ENCODE results near the gene SLC35F3. TPM values are rescaled to one million over a fixed set of nuclear protein-coding genes. Genes with fewer than 3 reads are reported as not detected.

Gene SLC35F3
- total RNA-seq, 4 donors from 2014 or later = 0.36 to 1.4 (median 0.54) TPM

DNA sequence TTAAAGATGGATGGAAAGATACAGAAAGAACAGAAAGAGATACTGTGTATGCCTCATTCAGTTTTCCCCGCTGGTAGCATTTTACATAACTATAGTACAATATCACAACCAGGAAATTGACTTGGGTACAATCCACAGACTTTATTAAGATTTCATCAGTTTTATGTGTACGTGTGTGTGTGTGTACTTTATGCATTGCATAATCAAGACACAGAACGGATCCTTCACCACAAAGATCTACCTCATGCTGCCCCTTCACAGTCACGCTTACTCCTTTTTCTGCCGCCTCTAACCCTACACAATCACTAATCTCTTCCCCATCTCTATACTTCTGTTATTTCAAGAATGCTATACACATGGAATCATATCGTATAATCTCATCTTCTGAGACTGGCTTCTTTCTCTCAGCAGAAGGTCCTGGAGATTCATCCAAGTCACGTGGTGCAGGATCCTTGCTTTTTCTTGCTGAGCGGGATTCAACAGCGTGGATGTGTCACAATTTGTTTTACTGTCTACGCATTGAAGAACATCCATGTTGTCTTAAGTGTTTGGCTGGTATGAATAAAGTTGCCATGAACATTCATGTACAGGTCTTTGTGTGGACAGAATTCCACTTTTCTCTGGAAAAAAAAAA lies 76.7 kb downstream of the SLC35F3 start:
- no peak overlapping the region for H3K4me3 ChIP-seq
- DNase-seq (ENCODE audit: low spot score in 2 of 2) = no peak
- no peaks in the 10 kb centered on the region for H3K4me1 ChIP-seq
- 77% methylated on average over 10 of the region's 10 CpGs for WGBS
- no peak for TF ChIP-seq EP300 (IDR thresholded peaks at IDR 0.05)
- TF ChIP-seq POLR2AphosphoS5 (IDR thresholded peaks at IDR 0.05) = no peak
- TF ChIP-seq POLR2A (IDR thresholded peaks at IDR 0.05) = no peak
- TF ChIP-seq, protein P1, sequence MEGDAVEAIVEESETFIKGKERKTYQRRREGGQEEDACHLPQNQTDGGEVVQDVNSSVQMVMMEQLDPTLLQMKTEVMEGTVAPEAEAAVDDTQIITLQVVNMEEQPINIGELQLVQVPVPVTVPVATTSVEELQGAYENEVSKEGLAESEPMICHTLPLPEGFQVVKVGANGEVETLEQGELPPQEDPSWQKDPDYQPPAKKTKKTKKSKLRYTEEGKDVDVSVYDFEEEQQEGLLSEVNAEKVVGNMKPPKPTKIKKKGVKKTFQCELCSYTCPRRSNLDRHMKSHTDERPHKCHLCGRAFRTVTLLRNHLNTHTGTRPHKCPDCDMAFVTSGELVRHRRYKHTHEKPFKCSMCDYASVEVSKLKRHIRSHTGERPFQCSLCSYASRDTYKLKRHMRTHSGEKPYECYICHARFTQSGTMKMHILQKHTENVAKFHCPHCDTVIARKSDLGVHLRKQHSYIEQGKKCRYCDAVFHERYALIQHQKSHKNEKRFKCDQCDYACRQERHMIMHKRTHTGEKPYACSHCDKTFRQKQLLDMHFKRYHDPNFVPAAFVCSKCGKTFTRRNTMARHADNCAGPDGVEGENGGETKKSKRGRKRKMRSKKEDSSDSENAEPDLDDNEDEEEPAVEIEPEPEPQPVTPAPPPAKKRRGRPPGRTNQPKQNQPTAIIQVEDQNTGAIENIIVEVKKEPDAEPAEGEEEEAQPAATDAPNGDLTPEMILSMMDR (IDR thresholded peaks at IDR 0.05) = no peak
- no peak overlapping the region for H3K27ac ChIP-seq
- no peaks in the 10 kb centered on the region for H3K27me3 ChIP-seq
- no peaks in the 10 kb centered on the region for H3K36me3 ChIP-seq
- H3K9me3 ChIP-seq = no peaks in the 10 kb centered on the region

DNA sequence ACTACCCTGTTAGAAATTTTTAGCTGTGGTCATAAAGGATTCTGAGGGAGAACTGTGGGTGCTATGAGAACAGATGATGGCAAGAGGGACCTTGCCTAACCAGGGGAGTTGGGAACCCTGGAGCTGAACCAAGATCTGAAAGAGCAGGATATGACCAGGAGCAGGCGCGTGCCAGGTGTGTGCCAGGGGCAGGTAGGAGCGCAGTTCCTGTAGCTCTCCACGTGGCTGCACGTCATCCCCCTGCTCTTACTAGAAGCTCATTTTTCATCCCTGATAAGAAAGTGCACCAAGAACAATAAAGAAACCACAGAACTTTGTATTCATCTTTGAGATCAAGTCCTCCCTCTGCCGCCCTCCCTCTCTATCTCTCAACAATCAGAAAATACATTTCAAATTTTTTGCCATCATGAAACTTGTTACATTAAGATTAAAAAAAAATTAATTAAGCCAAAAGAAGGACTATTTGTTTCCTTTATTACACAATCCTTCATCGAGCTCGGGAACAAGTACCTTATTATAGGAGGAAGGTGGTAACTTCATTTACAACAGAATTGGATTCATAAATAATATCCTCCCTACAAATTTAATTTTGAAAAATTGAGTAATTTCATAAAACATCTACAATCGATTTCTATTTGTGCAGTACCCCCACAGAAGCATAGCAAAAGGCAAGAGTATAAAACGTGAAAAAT lies 78.5 kb downstream of the SLC35F3 start:
- Histone ChIP-seq H3K9me3 (no peaks in the 10 kb centered on the region), H3K27ac (no peak overlapping the region), H3K36me3 (no peaks in the 10 kb centered on the region), H3K4me1 (no peaks in the 10 kb centered on the region), H3K27me3 (peaks cover 5% of the 10 kb centered on the region), H3K4me3 (no peak overlapping the region)
- DNase-seq (ENCODE audit: low spot score in 2 of 2) = no peak
- WGBS = 67% methylated on average over 10 of the region's 10 CpGs
- TF ChIP-seq POLR2A (IDR thresholded peaks at IDR 0.05) (no peak), EP300 (IDR thresholded peaks at IDR 0.05) (no peak), POLR2AphosphoS5 (IDR thresholded peaks at IDR 0.05) (no peak)
- TF ChIP-seq, protein P1 (IDR thresholded peaks at IDR 0.05) = no peak

DNA sequence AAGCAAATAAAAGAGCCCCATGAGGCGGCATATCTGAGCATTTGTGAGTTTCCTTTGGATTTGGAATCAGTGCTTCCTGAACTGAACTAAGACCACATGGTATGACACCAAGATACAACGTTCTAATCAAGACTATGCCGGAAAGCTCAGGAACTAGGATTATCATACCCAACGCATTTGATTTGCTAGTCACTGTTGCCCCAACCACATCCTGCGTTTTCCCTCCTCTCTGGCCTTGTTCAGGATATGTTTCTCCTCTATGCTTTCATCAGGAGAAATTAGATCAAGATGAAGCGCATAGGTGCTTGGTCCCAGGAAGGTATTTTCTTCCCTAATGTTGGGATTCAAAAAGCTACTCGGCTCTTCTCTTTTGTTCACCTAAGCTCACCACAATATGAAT lies 79.3 kb downstream of the SLC35F3 start:
- no peak overlapping the region for H3K4me3 ChIP-seq
- H3K27me3 ChIP-seq = peaks cover 8% of the 10 kb centered on the region
- DNase-seq (ENCODE audit: low spot score in 2 of 2) = no peak
- no peak overlapping the region for H3K27ac ChIP-seq
- no peaks in the 10 kb centered on the region for H3K9me3 ChIP-seq
- TF ChIP-seq POLR2AphosphoS5 (IDR thresholded peaks at IDR 0.05) = no peak
- TF ChIP-seq, protein P1 (IDR thresholded peaks at IDR 0.05) = no peak
- TF ChIP-seq POLR2A (IDR thresholded peaks at IDR 0.05) = no peak
- no peak for TF ChIP-seq EP300 (IDR thresholded peaks at IDR 0.05)
- no peaks in the 10 kb centered on the region for H3K36me3 ChIP-seq
- H3K4me1 ChIP-seq = no peaks in the 10 kb centered on the region
- 85% methylated on average over 7 of the region's 7 CpGs for WGBS

DNA sequence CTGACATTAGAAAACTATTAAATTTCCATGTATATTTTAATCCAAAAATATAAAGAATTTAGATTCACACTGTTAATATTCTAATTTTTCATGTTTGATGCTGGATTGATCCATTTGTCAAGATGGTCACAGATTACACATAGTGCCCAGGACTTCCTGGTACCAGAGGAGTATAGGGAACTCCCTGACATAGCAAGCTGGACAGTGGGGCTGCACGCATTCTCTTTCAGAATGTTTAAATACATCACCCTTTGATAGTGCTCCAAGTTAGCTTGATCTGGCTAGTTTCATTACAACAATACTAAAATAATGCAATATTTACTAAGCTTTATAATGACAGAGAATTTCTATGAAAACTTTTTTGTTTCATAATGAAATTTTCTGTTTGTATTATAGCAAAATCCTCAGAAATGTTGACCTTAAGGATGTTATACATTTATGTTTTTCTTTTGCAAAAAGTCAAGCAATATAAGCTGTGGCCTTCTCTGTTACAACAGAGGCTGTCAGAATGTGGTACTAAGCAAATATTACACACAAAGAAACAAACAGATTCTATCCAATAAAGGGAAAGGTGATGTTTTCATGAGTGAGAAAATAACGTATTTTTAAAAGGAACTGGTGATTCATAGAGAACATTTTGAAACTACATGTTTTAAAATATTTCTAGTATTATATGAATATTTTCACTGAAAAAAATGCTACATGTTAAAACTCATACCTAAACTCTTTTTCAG lies 84.7 kb downstream of the SLC35F3 start:
- 59% methylated on average over 2 of the region's 2 CpGs for WGBS
- H3K4me3 ChIP-seq = no peak overlapping the region
- H3K9me3 ChIP-seq = no peaks in the 10 kb centered on the region
- no peak for TF ChIP-seq POLR2AphosphoS5 (IDR thresholded peaks at IDR 0.05)
- TF ChIP-seq, protein P1 (IDR thresholded peaks at IDR 0.05) = no peak
- no peak for TF ChIP-seq POLR2A (IDR thresholded peaks at IDR 0.05)
- no peak for TF ChIP-seq EP300 (IDR thresholded peaks at IDR 0.05)
- no peak for DNase-seq (ENCODE audit: low spot score in 2 of 2)
- no peaks in the 10 kb centered on the region for H3K36me3 ChIP-seq
- H3K27ac ChIP-seq = no peak overlapping the region
- H3K4me1 ChIP-seq = no peaks in the 10 kb centered on the region
- peaks cover 8% of the 10 kb centered on the region for H3K27me3 ChIP-seq

DNA sequence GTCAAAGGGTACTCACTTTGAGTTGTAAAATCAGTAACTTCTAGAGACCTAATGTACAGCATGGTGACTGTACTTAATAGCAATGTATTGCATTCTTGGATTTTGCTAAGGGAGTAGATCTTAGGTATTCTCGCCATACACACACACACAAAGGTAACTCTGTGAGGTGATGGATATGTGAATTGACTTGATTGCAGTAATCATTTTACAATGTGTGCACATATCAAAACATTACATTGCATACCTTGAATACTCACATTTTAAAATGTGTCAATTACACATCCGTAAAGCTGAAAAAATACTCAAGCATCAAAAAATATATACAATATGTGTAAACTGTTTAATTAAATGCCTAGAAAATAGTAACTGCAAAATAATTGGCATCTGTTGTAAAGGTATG lies 86.0 kb downstream of the SLC35F3 start:
- 70% methylated on average over 2 of the region's 2 CpGs for WGBS
- Histone ChIP-seq H3K27me3 (peaks cover 10% of the 10 kb centered on the region), H3K27ac (no peak overlapping the region), H3K4me3 (no peak overlapping the region), H3K9me3 (no peaks in the 10 kb centered on the region), H3K36me3 (no peaks in the 10 kb centered on the region), H3K4me1 (no peaks in the 10 kb centered on the region)
- TF ChIP-seq POLR2AphosphoS5 (IDR thresholded peaks at IDR 0.05) (no peak), EP300 (IDR thresholded peaks at IDR 0.05) (no peak), POLR2A (IDR thresholded peaks at IDR 0.05) (no peak)
- TF ChIP-seq, protein P1 (IDR thresholded peaks at IDR 0.05) = no peak
- DNase-seq (ENCODE audit: low spot score in 2 of 2) = no peak

All from suprapubic skin (tissue), 4 donors.